NCI-H748 (cell line): Measurements from ENCODE around the gene MPND.
"Not testable (repeated sequence)": the region's sequence is repeated elsewhere in the genome, so short reads cannot be mapped to it uniquely, and the experiment has no call there.

Experiments used
- DNase-seq: peaks from one replicate; lab custom pipeline; 2025; ENCODE audit not compliant: unreplicated experiment; lab: John Stamatoyannopoulos, UW

MPND gene

DNA sequence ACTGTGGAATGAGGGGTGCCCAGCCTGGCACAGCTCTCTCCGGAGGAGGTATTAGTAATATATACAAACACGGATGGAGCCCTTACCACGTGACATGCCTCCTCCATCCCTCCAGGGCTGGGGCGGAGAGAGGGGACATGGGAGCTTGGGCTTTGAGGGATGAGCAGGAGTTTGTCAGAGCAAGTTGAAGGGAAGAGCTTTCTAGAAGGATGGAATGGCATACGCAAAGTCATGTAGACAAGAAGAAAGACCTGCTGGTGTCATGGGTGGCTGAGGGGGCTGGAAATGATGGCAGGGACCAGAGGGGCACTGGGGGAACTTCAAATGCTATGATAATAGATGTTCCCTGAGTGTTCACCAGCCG, 2.6 kb downstream of the MPND start:
- DNase-seq, result no peak

DNA sequence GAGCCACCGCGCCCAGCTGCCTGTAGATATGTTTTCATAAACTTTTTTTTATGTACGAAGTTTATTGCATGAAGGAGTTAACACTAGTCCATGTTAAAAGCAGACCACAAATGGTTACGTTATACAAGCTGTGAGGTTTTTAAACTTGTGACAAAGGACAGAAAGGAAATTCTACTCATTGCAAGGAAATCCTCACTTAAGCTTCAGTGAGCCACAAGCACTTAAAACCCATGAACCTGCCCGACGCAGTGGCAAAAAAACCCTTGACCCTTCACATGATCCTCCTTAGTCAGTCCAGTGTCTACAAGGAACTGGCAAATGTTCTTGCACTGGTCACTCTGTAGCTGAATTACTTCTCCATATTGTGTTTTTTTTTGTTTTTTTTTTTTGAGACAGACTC, 4.2 kb downstream of the MPND start:
- no peak for DNase-seq

- not testable (repeated sequence) for DNase-seq
These were observed 5.9 kb downstream of the MPND start for GRCh38 chr19:4349225-4349624.

GRCh38 chr19:4350111-4350510, 6.7 kb downstream of the MPND start:
- no peak for DNase-seq

DNA sequence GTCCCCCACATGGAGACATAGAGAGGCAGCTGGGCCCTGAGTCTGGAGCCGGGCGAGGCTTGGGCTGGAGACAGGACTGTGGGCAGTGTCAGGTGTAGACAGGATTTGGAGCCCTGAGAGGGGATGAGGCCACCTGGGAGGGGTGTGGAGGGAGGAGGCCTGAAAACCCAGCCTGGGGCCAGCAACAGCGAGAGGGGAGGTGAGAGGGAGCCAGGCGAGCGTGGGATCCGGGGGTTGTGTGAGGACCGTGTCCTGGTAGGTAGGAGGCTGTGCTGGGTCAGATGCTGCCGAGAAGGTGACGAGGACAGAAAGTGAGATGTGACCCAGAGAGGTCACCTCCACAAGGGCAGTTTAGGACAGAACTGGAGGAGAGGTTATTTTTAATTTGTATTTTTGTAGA, 7.4 kb downstream of the MPND start:
- no peak for DNase-seq

DNA sequence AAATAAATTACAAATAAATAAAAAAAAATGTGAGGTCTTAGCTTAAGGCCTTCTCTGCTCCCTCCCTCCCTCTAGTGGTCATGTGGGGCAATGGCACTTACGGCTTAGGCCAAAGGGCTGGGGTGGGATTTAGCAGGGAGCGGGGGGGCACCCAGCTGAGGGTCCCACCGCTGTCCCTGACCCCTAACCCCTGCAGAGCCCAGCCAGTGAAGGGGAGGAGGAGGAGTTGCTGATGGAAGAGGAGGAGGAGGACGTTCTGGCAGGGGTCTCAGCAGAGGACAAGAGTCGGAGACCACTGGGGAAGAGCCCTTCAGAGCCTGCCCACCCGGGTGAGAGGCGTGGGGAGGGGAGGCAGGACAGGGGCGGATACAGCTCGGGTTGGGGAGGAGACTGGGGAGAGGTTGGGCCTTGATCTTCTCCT, 9.3 kb downstream of the MPND start:
- peak; percentile 25 for DNase-seq

- no peak for DNase-seq
These were observed 10.9 kb downstream of the MPND start for GRCh38 chr19:4354282-4354681.

GRCh38 chr19:4354897-4355296, 11.5 kb downstream of the MPND start:
- no peak for DNase-seq

DNA sequence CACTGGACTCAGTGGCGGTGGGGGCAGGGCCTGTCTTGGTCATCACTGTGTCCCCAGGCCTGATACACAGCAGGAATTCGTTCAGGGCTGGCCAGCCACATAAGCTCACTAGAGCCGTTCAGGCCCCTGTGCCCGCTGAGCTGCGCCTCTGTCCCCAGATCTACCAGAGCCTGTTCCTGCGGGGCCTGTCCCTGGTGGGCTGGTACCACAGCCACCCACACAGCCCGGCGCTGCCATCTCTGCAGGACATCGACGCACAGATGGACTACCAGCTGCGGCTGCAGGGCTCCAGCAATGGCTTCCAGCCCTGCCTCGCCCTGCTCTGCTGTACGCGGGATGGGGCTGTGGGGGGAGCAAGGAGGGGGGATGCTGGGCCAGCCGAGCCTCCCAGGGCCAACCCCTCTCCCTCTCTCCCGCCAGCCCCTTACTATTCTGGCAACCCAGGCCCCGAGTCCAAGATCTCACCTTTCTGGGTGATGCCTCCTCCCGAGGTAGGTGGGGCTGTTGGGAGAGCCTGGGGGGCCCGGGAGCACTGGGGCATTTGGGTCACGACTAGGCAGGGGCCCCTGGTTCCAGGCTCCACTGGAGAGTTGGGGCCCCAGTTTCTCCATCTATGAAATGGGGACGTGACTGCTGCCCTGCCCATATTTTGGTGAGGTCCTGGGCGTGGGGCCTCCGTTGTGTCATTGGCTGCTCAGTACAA, 13.9 kb downstream of the MPND start:
- no peak for DNase-seq

DNA sequence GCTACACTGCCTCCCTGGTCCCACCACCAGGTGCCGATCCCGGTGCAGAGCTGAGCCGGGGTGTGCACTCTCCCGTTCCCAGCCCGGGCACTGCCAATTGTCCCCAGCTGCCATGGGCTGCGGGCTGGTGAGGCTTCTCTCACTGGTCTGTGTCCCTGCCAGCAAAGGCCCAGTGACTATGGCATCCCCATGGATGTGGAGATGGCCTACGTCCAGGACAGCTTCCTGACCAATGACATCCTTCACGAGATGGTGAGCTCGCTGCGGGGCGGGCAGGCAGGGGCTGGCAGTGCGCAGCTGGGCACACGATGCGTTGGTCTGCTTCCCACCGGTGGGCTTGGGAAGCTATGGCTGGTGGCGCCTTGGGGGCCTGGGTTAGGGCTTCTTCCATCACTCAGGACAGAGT, 14.6 kb downstream of the MPND start:
- no peak for DNase-seq

GRCh38 chr19:4358709-4359626, 15.6 kb downstream of the MPND start:
- no peak for DNase-seq

DNA sequence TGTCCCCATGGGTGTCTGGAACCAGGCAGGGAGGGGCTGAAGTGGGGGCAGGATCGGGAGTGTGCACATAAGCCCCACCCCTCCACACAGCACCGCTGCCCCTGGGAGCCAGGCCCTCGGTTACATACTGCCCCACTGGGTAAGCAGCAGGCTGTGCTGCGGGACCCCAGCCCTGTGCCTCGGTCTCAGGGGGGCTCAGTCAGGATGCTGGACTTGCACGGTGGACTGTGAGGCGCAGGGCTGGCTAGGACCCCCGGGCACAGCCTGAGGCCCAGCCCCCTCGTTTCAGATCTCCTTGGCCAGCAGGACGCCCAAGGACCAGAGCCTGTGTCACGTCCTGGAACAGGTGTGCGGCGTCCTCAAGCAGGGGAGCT, 16.3 kb downstream of the MPND start:
- no peak for DNase-seq

- DNase-seq, result no peak
These were observed 16.8 kb downstream of the MPND start for GRCh38 chr19:4360081-4360569.

GRCh38 chr19:4360641-4361151, 17.3 kb downstream of the MPND start:
- DNase-seq, result no peak

GRCh38 chr19:4361152-4362046, 18.0 kb downstream of the MPND start:
- DNase-seq, result no peak

GRCh38 chr19:4362101-4362828, 18.9 kb downstream of the MPND start:
- no peak for DNase-seq

DNA sequence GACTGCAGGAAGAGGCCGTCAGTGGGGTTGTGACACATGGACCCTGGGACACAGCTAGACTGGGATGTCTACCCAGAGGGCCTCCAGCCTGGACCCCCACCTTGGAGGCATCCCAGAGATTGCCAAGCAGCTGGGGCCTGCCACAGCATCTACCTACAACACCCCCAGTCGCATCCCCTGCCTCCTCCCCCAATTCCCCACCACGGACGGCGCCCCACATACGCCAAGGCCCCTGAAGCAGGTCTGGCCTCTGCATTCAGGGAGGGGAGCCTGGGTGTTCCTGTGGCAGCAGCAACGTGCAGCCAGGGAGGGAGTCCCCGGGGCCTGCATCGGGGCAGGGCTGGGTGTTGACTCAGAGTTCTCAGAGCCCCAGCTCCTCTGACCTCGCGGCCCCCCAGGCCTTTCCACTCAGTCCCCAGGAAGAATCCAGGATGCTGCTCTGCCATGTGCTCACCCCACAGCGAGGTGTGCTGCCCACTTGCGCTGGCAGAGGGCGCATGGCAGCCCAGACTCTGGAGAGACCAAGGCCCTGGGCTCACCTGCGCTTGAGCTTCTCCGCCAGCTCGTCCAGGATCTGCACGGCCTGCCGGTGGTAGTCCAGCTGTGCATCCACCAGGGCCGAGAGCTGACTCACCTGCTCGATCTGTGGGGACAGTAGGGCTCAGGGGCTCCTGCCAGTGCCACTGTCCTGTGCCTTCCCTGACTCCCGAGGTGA, 19.6 kb downstream of the MPND start:
- no peak for DNase-seq

GRCh38 chr19:4363571-4364304, 20.4 kb downstream of the MPND start:
- DNase-seq, result no peak

DNA sequence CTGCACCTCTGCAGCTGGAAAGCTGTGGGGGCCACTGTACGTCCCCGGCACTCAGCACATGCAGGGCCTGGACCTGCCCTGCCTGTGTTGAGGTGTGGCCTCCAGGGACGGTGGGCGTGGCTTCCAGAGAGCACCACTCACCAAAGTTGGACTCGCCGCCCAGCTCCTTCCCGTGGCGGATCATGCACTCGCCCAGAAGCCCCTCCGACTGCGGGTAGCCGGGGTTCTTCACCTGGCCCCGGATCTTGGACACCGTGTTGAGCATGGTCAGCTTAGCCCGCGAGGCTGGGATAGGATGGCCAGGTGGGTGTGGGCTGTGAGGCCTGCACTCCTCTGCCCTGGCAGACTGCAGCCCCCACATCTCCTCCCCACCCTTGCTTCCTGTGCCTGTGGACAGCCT, 22.0 kb downstream of the MPND start:
- DNase-seq, result no peak
